Endodermal cell (in vitro differentiated cells): ENCODE measurements around the gene HMCES. TPM values are rescaled to one million over a fixed set of nuclear protein-coding genes. Genes with fewer than 3 reads are reported as not detected.
A peak's percentile ranks its signal among the peaks of the same experiment; 100 is the strongest.

Experiments used
- DNase-seq: peaks from one replicate; pipeline ENCODE4 v3.0.0-alpha.2; 2017
- H3K27ac ChIP-seq: 2 replicates; pipeline ENCODE4 v1.5.1; 2013; ENCODE audit warnings: mild to moderate bottlenecking, low read depth, low read length, moderate library complexity
- H3K27me3 ChIP-seq: 2 replicates; pipeline ENCODE4 v1.6.1; 2013; ENCODE audit warnings: mild to moderate bottlenecking, low read length, moderate library complexity; ENCODE audit not compliant: insufficient read depth, control insufficient read depth, poor library complexity, severe bottlenecking
- H3K36me3 ChIP-seq: 2 replicates; pipeline ENCODE4 v1.7.0; 2013; ENCODE audit warnings: mild to moderate bottlenecking, low read length, moderate library complexity; ENCODE audit not compliant: control insufficient read depth, insufficient read depth
- H3K4me1 ChIP-seq: one replicate; pipeline ENCODE4 v1.7.0; 2013; ENCODE audit warnings: low read length; ENCODE audit not compliant: control insufficient read depth, insufficient read depth
- H3K4me3 ChIP-seq: 2 replicates; pipeline ENCODE4 v1.5.1; 2013; ENCODE audit warnings: mild to moderate bottlenecking, low read length, moderate library complexity
- H3K9ac ChIP-seq: 2 replicates; pipeline ENCODE4 v1.6.1; 2013; ENCODE audit warnings: mild to moderate bottlenecking, low read length, moderate library complexity; ENCODE audit not compliant: poor library complexity, severe bottlenecking; ENCODE audit errors: extremely low read depth
- H3K9me3 ChIP-seq: 2 replicates; pipeline ENCODE4 v1.6.1; 2013; ENCODE audit warnings: mild to moderate bottlenecking, low read length, moderate library complexity; ENCODE audit not compliant: control insufficient read depth
- H3K27ac Mint-ChIP-seq: 2 replicates; pipeline ENCODE4 v1.8.0; 2020; ENCODE audit warnings: mixed read lengths
- H3K27me3 Mint-ChIP-seq: 2 replicates; pipeline ENCODE4 v1.8.0; 2021; ENCODE audit warnings: mild to moderate bottlenecking, mixed read lengths; ENCODE audit not compliant: insufficient read depth
- H3K36me3 Mint-ChIP-seq: 2 replicates; pipeline ENCODE4 v1.8.0; 2020; ENCODE audit warnings: low read depth, mixed read lengths
- H3K4me1 Mint-ChIP-seq: 2 replicates; pipeline ENCODE4 v1.8.0; 2020; ENCODE audit warnings: mixed read lengths
- H3K4me3 Mint-ChIP-seq: 2 replicates; pipeline ENCODE4 v1.8.0; 2020; ENCODE audit warnings: mild to moderate bottlenecking, moderate library complexity, mixed read lengths
- H3K9me3 Mint-ChIP-seq: 2 replicates; pipeline ENCODE4 v1.8.0; 2020; ENCODE audit warnings: mild to moderate bottlenecking, mixed read lengths
- WGBS, 2 experiments: methylation state at CpG; one replicate each; pipeline versions ENCODE4 v1.1.5 to v1.1.7; 2013; ENCODE audit warnings: missing lambda C conversion rate in 2 of 2, mixed read lengths in 1 of 2; ENCODE audit not compliant: insufficient coverage in 1 of 2, insufficient read length in 1 of 2; 5-methylcytosine and 5-hydroxymethylcytosine counted together
- total RNA-seq, 2 donors: library from RNA; stranded (reverse); fragmentation: NEBNext Ultra II Directional in 1 of 2; extraction: Animal tissue kit (Norgen Biotek cat#: 25700) in 1 of 2; gene quantifications; 2 replicates in 1 of 2; 3 replicates in 1 of 2; pipeline ENCODE4 v1.2.1, GENCODE V29; 2021
- TF ChIP-seq, protein P1 (sequence below): fragments of 200-600 bp; sonication (generic); conservative IDR thresholded peaks from 2 replicates; pipeline ENCODE4 v1.5.0; 2021; ENCODE audit warnings: antibody characterized with exemption, mild to moderate bottlenecking

HMCES gene
- total RNA-seq, 2 donors from 2014 or later, result 42.9 to 46.9 TPM

DNA sequence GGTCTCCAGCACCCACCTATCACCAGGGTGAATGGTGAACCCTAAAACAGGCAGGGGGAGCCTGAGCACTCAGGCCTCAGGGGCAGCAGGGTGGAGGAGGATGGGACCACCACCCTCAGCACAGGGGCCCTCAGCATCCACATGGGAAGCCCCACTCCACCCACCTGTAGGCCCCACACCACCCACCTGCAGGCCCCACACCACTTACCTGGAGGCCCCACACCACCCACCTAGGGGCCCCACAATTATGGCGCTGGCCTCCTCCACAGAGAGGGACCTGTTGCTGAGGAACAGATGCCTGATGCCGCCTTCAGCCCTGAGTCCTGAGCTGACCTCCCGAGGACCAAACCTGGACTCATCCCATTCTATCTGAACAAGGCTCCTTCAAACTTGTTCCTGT, 46.7 kb downstream of the HMCES start:
- no peaks in the 10 kb centered on the region for H3K9me3 Mint-ChIP-seq
- H3K27me3 Mint-ChIP-seq, result no peaks in the 10 kb centered on the region
- Histone ChIP-seq H3K4me3 (no peak overlapping the region), H3K27me3 (no peaks in the 10 kb centered on the region), H3K9me3 (no peaks in the 10 kb centered on the region), H3K4me1 (no peaks in the 10 kb centered on the region), H3K9ac (no peak overlapping the region), H3K36me3 (peaks cover 5% of the 10 kb centered on the region), H3K27ac (no peak overlapping the region)
- H3K4me3 Mint-ChIP-seq, result no peak overlapping the region
- TF ChIP-seq, protein P1, sequence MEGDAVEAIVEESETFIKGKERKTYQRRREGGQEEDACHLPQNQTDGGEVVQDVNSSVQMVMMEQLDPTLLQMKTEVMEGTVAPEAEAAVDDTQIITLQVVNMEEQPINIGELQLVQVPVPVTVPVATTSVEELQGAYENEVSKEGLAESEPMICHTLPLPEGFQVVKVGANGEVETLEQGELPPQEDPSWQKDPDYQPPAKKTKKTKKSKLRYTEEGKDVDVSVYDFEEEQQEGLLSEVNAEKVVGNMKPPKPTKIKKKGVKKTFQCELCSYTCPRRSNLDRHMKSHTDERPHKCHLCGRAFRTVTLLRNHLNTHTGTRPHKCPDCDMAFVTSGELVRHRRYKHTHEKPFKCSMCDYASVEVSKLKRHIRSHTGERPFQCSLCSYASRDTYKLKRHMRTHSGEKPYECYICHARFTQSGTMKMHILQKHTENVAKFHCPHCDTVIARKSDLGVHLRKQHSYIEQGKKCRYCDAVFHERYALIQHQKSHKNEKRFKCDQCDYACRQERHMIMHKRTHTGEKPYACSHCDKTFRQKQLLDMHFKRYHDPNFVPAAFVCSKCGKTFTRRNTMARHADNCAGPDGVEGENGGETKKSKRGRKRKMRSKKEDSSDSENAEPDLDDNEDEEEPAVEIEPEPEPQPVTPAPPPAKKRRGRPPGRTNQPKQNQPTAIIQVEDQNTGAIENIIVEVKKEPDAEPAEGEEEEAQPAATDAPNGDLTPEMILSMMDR, result no peak
- no peak overlapping the region for H3K27ac Mint-ChIP-seq
- H3K36me3 Mint-ChIP-seq, result no peaks in the 10 kb centered on the region
- no peaks in the 10 kb centered on the region for H3K4me1 Mint-ChIP-seq
- DNase-seq, result no peak
- 89 to 93% methylated on average over 3 of the region's 3 CpGs for WGBS, 2 experiments

DNA sequence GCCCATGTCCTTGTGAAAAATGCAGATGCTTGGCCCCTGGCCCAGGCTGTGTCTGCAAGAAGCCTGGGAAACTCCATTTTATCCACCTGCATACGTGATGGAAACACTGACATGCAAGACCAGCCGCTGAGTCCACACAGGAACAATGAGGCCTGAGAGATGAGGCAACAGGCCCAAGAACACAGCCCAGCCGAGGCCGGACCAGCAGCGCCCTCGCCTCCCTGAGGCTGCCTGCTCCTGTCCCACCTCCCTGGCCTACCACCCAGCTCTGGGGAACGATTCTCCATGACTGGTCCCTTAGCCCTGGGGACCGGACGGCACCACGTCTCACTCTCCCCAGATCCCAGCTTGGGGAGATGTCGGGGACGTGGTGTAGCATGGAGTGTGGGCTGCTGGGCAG, 47.5 kb downstream of the HMCES start:
- DNase-seq, result peak; percentile 38

DNA sequence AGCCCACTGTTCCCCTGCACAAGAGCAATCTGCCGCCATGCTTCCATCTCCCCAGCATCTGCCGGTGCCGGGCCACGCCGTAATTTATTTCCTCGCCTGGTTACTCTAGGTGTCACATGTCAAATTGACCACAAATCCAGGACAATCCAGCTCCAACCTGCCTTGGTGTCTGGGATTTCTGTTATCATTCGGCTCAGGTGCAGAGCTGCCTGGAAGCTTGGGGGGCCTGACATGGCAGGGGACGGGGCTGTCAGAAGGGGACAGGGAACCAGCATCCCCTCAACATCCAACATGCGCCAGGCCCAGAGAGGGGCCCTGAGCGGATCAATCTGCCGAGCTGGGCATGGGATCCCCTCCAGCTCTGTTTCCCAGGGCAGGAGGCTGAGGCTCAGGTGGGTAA, 47.9 kb downstream of the HMCES start:
- H3K4me1 ChIP-seq, result no peaks in the 10 kb centered on the region
- Mint-ChIP-seq H3K27ac (no peak overlapping the region), H3K4me3 (no peak overlapping the region), H3K36me3 (no peaks in the 10 kb centered on the region), H3K9me3 (no peaks in the 10 kb centered on the region), H3K27me3 (peaks cover 5% of the 10 kb centered on the region), H3K4me1 (no peaks in the 10 kb centered on the region)
- TF ChIP-seq, protein P1, result no peak
- H3K4me3 ChIP-seq, result no peak overlapping the region
- H3K27me3 ChIP-seq, result no peaks in the 10 kb centered on the region
- no peaks in the 10 kb centered on the region for H3K36me3 ChIP-seq
- DNase-seq, result no peak
- 93 to 98% methylated on average over 8 to 11 of the region's 11 CpGs for WGBS, 2 experiments
- no peaks in the 10 kb centered on the region for H3K9me3 ChIP-seq
- no peak overlapping the region for H3K9ac ChIP-seq
- H3K27ac ChIP-seq, result no peak overlapping the region

More for the DNA sequence above, 47.5 kb downstream of the HMCES start:
- no peaks in the 10 kb centered on the region for H3K9me3 ChIP-seq
- no peaks in the 10 kb centered on the region for H3K27me3 ChIP-seq
- no peak overlapping the region for H3K4me3 ChIP-seq
- TF ChIP-seq, protein P1, result no peak
- Mint-ChIP-seq H3K9me3 (no peaks in the 10 kb centered on the region), H3K27me3 (peaks cover 2% of the 10 kb centered on the region), H3K4me3 (no peak overlapping the region), H3K27ac (no peak overlapping the region), H3K4me1 (no peaks in the 10 kb centered on the region), H3K36me3 (no peaks in the 10 kb centered on the region)
- no peak overlapping the region for H3K27ac ChIP-seq
- no peak overlapping the region for H3K9ac ChIP-seq
- H3K4me1 ChIP-seq, result no peaks in the 10 kb centered on the region
- 95 to 98% methylated on average over 8 to 12 of the region's 12 CpGs for WGBS, 2 experiments
- peaks cover 3% of the 10 kb centered on the region for H3K36me3 ChIP-seq
